Peyer's patch (tissue), 4 donors: ENCODE data around the gene XYLT1.

Experiments used
- CTCF ChIP-seq, 6 experiments: fragments of 450-650 bp in 4 of 6; fragments of 200-600 bp in 2 of 6; sonication (generic) in 1 of 6; IDR thresholded peaks; one replicate each; pipeline ENCODE4 v1.5.1; 2017 to 2019; ENCODE audit warnings: antibody characterized with exemption in 6 of 6, mild to moderate bottlenecking in 3 of 6, moderate library complexity in 1 of 6
- POLR2A ChIP-seq, 2 donors: fragments of 450-650 bp; IDR thresholded peaks; one replicate each; pipeline ENCODE4 v1.5.1; 2017; ENCODE audit warnings: antibody characterized with exemption in 2 of 2, mild to moderate bottlenecking in 2 of 2, moderate library complexity in 2 of 2

- TF ChIP-seq CTCF (IDR thresholded peaks at IDR 0.05): no peak
- no peak for TF ChIP-seq POLR2A (IDR thresholded peaks at IDR 0.05)
These were observed 245.2 kb downstream of the XYLT1 start for GRCh38 chr16:17225541-17225940.
